Stimulated activated naive B cell treated with anti-CD40 and anti-IgM and Interleukin-4, amounts not matched to agents 10 μg/mL and 1 μg/mL and 100 μg/mL, for 72 hours (primary cell): ENCODE results near the gene OGFRL1.

Experiments
- ATAC-seq, 2 donors: fragments of 150-1000 bp; cut with Tn5 transposase; replicated peaks; 2 replicates each; pipeline ENCODE4 v1.10.0; 2021; ENCODE audit warnings: moderate library complexity in 1 of 2
- DNase-seq: peaks from one replicate; pipeline ENCODE4 v3.0.0; 2021
- H3K27ac Mint-ChIP-seq: one replicate; pipeline ENCODE4 v1.8.0; 2022; ENCODE audit warnings: mild to moderate bottlenecking, mixed read lengths
- H3K27me3 Mint-ChIP-seq, 2 donors: one replicate each; pipeline ENCODE4 v1.8.0; 2022; ENCODE audit warnings: mixed read lengths in 2 of 2
- H3K36me3 Mint-ChIP-seq, 2 donors: one replicate each; pipeline ENCODE4 v1.8.0; 2022; ENCODE audit warnings: mixed read lengths in 2 of 2, mild to moderate bottlenecking in 1 of 2
- H3K4me1 Mint-ChIP-seq, 2 donors: one replicate each; pipeline ENCODE4 v1.8.0; 2022; ENCODE audit warnings: mixed read lengths in 2 of 2, mild to moderate bottlenecking in 1 of 2
- H3K4me3 Mint-ChIP-seq, 2 donors: one replicate each; pipeline ENCODE4 v1.8.0; 2022; ENCODE audit warnings: mild to moderate bottlenecking in 2 of 2, mixed read lengths in 2 of 2, moderate library complexity in 1 of 2
- H3K9me3 Mint-ChIP-seq, 2 donors: one replicate each; pipeline ENCODE4 v1.8.0; 2022; ENCODE audit warnings: mixed read lengths in 2 of 2, mild to moderate bottlenecking in 1 of 2

Gene OGFRL1

DNA sequence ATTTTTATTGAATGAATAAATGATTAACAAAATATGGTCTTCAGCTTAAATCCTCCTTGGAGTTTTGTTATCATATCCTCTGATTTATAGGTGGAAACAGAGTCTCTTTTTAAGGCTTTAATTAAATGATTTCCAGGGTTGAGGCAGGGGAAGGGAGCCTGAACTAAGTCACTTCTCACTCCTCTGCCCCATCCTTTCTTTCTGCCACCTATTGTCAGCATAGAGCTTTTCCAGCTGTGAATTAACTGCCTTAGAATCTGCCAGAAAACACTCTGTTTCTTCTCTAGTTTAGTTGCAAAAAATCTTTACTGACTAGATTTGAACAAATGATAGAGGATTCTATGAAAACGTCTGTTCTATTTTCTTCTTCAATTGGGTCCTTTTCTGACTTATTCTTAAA is 9.8 kb downstream of the OGFRL1 start:
- H3K4me1 Mint-ChIP-seq: peaks cover 6 to 10% of the 10 kb centered on the region in 2 donors
- H3K36me3 Mint-ChIP-seq: peaks cover 37 to 50% of the 10 kb centered on the region in 2 donors
- H3K27ac Mint-ChIP-seq: no peak overlapping the region
- no peaks in the 10 kb centered on the region for H3K9me3 Mint-ChIP-seq
- no peaks in the 10 kb centered on the region for H3K27me3 Mint-ChIP-seq
- ATAC-seq: no peak
- no peak overlapping the region for H3K4me3 Mint-ChIP-seq
- DNase-seq: no peak

DNA sequence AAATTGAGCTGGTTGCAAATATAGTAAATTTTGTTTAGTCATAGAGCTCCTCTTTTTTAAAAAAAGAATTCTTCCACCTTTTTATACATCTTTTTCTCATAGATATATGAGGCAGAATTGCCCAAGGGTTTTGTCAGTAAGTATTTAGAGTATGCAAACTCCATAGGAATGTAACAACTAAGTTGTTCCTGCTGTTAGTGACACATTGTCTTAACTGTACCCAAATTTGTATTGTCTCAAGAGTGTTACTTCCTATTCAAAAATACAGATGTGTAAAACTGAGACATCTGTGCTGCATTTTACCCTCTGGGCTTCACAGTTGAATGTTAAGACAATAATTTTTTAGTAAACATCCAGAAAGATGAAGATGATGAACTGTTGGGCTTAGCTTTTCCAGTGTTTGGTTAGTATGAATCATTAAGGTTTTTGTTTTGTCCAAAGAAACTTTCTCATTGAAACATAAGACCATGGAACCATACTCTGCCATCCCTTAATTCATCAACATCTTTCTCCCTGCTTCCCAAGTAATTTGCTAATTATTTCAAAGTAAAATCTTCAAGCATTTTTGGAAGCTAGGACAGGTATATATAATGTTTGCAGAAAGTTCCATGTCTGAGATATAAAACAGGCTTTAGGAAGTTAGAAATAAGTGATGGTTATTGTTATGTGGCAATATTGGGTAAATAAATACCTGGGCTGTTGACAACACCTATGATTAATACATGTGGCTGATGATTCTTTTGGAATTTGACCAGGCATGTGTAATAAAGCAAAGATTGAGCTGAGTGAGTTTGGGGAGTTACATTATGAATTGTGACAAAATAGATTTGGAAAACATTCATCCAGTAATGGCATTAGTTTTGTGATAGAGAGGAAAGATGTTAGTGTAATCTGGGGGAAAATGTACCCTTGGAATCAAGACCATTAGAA is 11.2 kb downstream of the OGFRL1 start:
- peaks cover 28 to 38% of the 10 kb centered on the region in 2 donors for H3K36me3 Mint-ChIP-seq
- H3K4me1 Mint-ChIP-seq: peaks cover 0 to 10% of the 10 kb centered on the region in 2 donors
- H3K27me3 Mint-ChIP-seq: no peaks in the 10 kb centered on the region
- no peak overlapping the region for H3K27ac Mint-ChIP-seq
- no peak overlapping the region for H3K4me3 Mint-ChIP-seq
- H3K9me3 Mint-ChIP-seq: no peaks in the 10 kb centered on the region
- no peak for ATAC-seq
- DNase-seq: no peak

DNA sequence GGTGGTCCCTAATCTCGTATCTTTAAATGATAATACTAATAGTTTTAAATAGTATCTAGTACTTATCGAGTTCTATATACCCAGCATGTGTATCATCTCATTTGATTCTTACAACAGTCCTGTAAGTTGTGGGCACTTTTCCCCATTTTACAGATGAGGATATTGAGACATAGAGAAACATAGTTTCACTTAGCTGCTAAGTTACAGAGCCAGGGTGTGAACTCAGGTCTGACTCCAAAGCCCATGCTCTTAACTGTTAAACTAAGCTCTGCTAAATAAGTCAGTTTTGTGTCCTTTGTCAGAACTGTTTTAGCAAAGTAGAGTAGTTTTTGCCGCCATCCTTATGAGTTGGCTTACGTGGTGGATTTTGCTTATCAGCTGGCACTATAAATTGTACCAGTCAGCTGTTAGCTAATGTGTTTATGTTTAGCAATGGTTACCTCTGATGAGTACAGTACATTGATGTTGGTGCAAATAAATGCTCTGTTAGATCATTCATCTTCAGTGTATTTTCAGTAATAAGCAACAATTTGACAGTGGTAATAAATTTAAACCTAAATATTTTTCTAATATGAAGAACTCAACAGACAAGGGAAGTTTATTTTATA is 12.1 kb downstream of the OGFRL1 start:
- DNase-seq (no peak), ATAC-seq (no peak)
- H3K36me3 Mint-ChIP-seq: peaks cover 24 to 33% of the 10 kb centered on the region in 2 donors
- no peak overlapping the region for H3K4me3 Mint-ChIP-seq
- H3K27ac Mint-ChIP-seq: no peak overlapping the region
- no peaks in the 10 kb centered on the region for H3K9me3 Mint-ChIP-seq
- peaks cover 2 to 12% of the 10 kb centered on the region in 2 donors for H3K4me1 Mint-ChIP-seq
- no peaks in the 10 kb centered on the region for H3K27me3 Mint-ChIP-seq

DNA sequence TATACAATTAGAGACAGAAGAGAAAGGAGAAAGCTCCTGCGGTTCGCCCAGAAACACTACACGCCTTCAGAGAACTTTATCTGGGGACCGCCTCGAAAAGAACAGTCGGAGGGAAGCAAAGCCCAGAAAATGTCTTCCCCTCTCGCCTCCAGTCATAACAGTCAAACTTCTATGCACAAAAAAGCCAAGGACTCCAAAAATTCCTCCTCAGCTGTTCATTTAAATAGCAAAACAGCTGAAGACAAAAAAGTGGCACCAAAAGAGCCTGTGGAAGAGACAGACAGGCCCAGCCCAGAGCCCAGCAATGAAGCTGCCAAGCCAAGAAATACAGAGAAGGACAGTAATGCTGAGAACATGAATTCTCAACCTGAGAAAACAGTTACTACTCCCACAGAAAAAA is 12.9 kb downstream of the OGFRL1 start:
- Mint-ChIP-seq H3K36me3 (peaks cover 25 to 35% of the 10 kb centered on the region in 2 donors), H3K27ac (no peak overlapping the region), H3K4me3 (no peak overlapping the region)

DNA sequence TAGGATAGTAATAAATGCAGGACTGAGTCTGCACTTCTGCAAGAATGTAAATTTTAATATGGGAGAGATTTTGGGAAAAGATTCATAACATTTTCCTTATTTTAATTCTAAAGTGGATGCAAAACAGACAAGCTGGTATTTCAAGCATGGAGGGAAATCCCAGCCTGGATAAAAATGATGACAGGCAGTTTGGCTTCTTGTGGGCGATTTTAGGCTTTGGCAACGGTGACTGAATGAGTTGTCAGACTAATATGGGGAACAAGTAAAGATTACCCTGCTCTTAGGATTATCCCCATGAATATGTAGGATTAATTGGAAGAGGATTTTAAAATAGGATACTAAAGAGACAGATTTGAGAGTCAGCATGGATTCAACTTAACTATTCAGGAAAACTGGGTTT is 21.0 kb downstream of the OGFRL1 start:
- H3K36me3 Mint-ChIP-seq: peaks cover 2 to 10% of the 10 kb centered on the region in 2 donors
- no peak for ATAC-seq
- no peaks in the 10 kb centered on the region for H3K27me3 Mint-ChIP-seq
- no peak overlapping the region for H3K27ac Mint-ChIP-seq
- no peak overlapping the region for H3K4me3 Mint-ChIP-seq
- peaks cover 7 to 10% of the 10 kb centered on the region in 2 donors for H3K4me1 Mint-ChIP-seq
- DNase-seq: no peak
- H3K9me3 Mint-ChIP-seq: no peaks in the 10 kb centered on the region

More for the DNA sequence above, 12.9 kb downstream of the OGFRL1 start:
- no peaks in the 10 kb centered on the region for H3K27me3 Mint-ChIP-seq
- peaks cover 4 to 17% of the 10 kb centered on the region in 2 donors for H3K4me1 Mint-ChIP-seq
- no peak for DNase-seq
- ATAC-seq: no peak
- H3K9me3 Mint-ChIP-seq: no peaks in the 10 kb centered on the region

DNA sequence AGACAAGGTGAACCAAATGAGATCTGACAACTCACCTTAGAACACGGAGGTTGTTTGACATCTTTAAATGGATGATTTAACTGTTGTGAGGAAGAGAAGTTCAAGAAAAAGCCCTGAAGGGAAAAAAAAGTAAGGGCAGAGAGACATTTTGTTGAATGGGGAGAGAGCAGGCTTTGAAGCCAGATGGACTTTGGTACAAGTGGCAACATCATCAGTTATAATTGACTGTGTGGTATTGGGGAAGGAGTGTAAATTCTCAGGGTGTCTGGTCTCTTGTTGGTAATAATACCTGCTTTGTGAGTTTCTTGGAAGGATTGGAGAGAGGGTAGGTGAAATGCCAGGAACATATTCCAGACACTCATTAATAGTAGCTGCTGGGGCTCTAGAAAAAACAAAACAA is 21.6 kb downstream of the OGFRL1 start:
- H3K4me3 Mint-ChIP-seq: no peak overlapping the region
- ATAC-seq (no peak), DNase-seq (no peak)
- H3K27me3 Mint-ChIP-seq: no peaks in the 10 kb centered on the region
- peaks cover 7 to 10% of the 10 kb centered on the region in 2 donors for H3K4me1 Mint-ChIP-seq
- H3K27ac Mint-ChIP-seq: no peak overlapping the region
- H3K9me3 Mint-ChIP-seq: no peaks in the 10 kb centered on the region
- peaks cover 2 to 10% of the 10 kb centered on the region in 2 donors for H3K36me3 Mint-ChIP-seq

DNA sequence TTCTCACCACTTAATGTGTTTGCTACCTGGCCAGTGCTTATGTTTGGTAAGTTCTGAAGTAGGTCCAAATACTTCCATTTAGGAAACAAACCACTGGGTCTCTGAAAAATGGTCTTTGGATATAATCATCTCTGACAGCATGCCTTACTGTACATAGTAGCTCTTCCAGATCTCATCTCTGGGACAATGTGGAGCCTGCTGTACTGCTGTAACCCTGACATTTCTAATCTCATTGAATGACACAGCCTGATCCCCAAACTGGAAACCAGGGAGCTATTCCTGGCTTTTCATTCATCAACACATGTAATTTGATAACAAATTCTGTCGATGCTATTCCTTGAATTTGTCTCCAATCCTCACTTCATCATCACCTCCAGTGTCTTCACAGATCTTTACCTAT is 23.5 kb downstream of the OGFRL1 start:
- no peak overlapping the region for H3K4me3 Mint-ChIP-seq
- H3K27me3 Mint-ChIP-seq: no peaks in the 10 kb centered on the region
- H3K9me3 Mint-ChIP-seq: peaks cover 0 to 2% of the 10 kb centered on the region in 2 donors
- peaks cover 0 to 6% of the 10 kb centered on the region in 2 donors for H3K4me1 Mint-ChIP-seq
- DNase-seq: no peak
- no peak overlapping the region for H3K27ac Mint-ChIP-seq
- no peak for ATAC-seq
- peaks cover 0 to 3% of the 10 kb centered on the region in 2 donors for H3K36me3 Mint-ChIP-seq

DNA sequence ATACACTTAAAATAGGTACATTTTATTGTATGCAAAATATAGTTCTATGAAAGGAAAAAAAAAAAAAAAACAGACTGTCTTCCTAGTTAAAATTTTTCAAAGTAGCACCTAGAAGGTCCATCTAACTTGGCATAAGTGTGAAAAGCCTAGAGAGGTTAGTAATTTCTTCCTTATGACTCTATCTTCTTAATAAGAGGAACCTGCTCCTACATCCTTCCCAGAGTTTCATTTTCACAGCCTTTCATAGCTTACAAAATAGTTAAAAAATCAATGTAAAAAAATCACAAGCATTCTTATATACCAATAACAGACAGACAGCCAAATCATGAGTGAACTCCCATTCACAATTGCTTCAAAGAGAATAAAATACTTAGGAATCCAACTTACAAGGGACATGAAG is 28.8 kb downstream of the OGFRL1 start:
- Mint-ChIP-seq H3K36me3 (no peaks in the 10 kb centered on the region), H3K27ac (no peak overlapping the region), H3K9me3 (peaks cover 0 to 2% of the 10 kb centered on the region in 2 donors), H3K4me3 (no peak overlapping the region), H3K4me1 (no peaks in the 10 kb centered on the region), H3K27me3 (no peaks in the 10 kb centered on the region)
- no peak for ATAC-seq
- no peak for DNase-seq

DNA sequence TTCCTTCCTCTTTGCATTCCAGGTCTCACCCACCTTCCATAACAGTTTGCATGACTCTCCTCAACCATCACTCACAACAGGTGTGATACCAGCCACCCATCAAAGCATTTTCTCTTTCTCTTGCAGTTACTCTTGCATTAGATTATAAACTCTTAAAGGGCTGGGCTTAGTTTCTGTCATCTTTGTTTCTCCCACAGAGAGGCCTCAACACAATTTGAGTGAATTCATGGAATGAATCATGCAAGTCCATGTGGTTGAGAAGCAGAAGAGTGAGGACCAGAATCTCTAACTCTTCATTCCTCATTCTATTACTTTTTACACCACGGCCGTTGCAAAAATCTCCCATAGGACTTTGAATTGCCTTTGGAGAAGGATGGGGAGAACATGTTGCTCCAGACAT is 31.4 kb downstream of the OGFRL1 start:
- DNase-seq (no peak), ATAC-seq (peak in 1 of 2 donors; percentile 19)
- no peaks in the 10 kb centered on the region for H3K36me3 Mint-ChIP-seq
- no peak overlapping the region for H3K4me3 Mint-ChIP-seq
- H3K27me3 Mint-ChIP-seq: no peaks in the 10 kb centered on the region
- H3K4me1 Mint-ChIP-seq: peaks cover 0 to 4% of the 10 kb centered on the region in 2 donors
- peaks cover 0 to 2% of the 10 kb centered on the region in 2 donors for H3K9me3 Mint-ChIP-seq
- H3K27ac Mint-ChIP-seq: no peak overlapping the region

DNA sequence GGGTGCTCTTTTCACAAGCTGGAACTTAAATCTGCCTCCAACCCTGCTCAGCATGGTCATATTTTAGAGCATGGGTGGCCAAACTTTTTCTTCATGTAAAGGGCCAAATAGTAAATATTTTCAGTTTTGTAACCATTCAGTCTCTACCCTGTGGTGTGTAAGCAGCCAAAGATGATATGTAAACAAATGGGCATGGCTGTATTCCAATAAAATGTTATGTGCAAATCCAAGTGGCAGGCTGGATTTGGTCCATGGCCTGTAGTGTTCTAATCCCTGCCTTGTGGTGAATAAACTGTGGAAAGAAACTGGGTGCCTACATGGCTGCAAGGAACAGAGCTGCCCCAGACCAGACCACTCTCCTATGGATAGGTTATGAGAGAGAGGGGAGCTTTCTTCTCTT is 32.7 kb downstream of the OGFRL1 start:
- H3K4me1 Mint-ChIP-seq: peaks cover 0 to 4% of the 10 kb centered on the region in 2 donors
- no peaks in the 10 kb centered on the region for H3K27me3 Mint-ChIP-seq
- ATAC-seq (no peak), DNase-seq (no peak)
- H3K27ac Mint-ChIP-seq: no peak overlapping the region
- H3K36me3 Mint-ChIP-seq: no peaks in the 10 kb centered on the region
- H3K9me3 Mint-ChIP-seq: peaks cover 0 to 2% of the 10 kb centered on the region in 2 donors
- H3K4me3 Mint-ChIP-seq: no peak overlapping the region

DNA sequence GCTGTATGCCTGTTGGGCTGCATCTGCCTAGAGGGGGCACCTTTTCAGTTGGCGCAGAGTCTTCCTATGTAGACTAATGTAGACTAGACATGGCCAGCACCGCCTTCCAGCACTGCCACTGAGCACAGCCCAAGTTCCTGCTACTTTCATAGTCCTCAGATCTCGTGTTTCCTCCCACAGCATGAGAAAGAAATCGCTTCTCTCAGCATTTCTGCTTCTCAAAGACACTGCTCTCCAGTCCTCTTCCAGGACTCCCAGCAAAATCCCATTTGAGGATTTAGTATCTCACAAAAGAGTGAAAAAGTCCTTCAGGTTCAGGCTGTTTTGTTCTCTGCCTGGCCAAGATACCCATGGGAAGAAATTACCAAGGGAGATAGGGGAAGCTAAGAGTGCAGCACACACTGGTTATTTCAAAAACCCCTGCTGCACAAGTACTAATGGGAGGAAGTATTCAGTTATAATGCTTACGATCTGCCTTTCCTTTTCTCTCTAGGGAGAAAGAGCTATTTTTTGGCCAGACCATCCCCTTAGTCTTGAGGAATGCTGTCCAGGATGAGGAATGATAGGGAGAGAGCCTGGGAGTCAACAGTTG is 35.7 kb downstream of the OGFRL1 start:
- Mint-ChIP-seq H3K36me3 (no peaks in the 10 kb centered on the region), H3K27me3 (no peaks in the 10 kb centered on the region), H3K4me1 (peaks cover 0 to 4% of the 10 kb centered on the region in 2 donors), H3K4me3 (no peak overlapping the region), H3K27ac (no peak overlapping the region), H3K9me3 (no peaks in the 10 kb centered on the region)
- ATAC-seq (no peak), DNase-seq (no peak)

DNA sequence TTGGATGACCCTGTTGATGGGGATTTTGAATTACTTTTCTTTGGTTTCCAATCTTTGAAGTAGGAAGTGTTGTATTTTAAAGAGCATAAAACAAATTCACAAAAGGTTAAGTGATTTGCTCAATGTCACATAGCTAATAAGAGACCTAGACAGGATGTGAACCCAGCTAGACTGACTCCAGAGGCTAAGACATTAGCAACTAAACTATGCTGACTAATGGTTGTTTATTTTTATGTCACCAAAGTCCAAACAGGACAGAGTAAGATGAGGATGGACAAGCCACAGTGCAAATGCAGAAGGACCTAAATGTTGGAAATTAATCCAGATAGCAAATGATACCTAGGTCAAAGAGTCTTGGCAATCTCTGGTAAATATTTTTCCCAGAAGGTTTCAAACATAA is 38.0 kb downstream of the OGFRL1 start:
- Mint-ChIP-seq H3K36me3 (no peaks in the 10 kb centered on the region), H3K9me3 (no peaks in the 10 kb centered on the region), H3K4me3 (no peak overlapping the region), H3K27me3 (peaks cover 0 to 6% of the 10 kb centered on the region in 2 donors), H3K4me1 (peaks cover 0 to 4% of the 10 kb centered on the region in 2 donors), H3K27ac (no peak overlapping the region)
- no peak for DNase-seq
- ATAC-seq: no peak

DNA sequence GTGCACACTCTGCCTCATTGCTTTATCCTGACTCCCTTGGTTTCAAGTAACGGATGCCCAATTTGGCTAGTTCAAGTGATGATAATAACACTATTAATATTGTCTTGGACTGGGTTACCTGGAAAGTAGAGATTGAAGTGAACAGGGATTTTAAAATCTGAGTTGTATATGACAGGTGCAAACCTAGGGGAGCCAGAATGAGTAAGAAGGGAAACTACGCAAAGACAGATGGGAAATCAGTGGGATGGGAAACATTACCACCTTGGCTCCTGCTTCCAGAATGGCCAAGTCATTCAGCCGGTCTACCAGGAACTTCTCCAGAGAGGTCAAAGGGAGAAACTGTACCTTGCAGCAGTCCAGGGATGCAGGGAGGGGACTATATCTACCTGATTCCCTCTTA is 41.9 kb downstream of the OGFRL1 start:
- Mint-ChIP-seq H3K4me3 (no peak overlapping the region), H3K9me3 (no peaks in the 10 kb centered on the region), H3K27me3 (peaks cover 0 to 6% of the 10 kb centered on the region in 2 donors), H3K4me1 (peaks cover 3 to 9% of the 10 kb centered on the region in 2 donors), H3K27ac (no peak overlapping the region), H3K36me3 (no peaks in the 10 kb centered on the region)
- no peak for DNase-seq
- ATAC-seq: no peak

DNA sequence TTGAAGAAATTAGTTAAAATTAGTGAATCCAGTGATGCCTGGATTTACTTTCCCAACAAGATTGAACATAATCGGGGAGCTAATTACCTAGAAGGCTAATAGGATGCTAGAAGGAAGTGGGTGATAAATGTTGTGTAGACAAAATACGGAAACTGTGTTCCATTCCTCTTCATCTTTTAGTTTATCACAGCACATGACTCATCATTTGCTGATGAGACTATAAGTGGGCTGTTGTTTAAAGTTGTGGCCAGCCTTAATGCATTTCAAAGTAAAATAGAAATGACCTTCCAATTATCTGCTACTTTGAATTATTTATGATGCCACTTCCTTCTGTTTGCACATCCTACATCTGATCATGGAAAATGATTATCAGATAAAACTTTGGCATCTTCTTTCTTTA is 43.4 kb downstream of the OGFRL1 start:
- Mint-ChIP-seq H3K4me3 (no peak overlapping the region), H3K9me3 (peaks cover 0 to 3% of the 10 kb centered on the region in 2 donors), H3K4me1 (peaks cover 3 to 13% of the 10 kb centered on the region in 2 donors), H3K36me3 (no peaks in the 10 kb centered on the region), H3K27me3 (peaks cover 0 to 6% of the 10 kb centered on the region in 2 donors), H3K27ac (no peak overlapping the region)
- no peak for ATAC-seq
- DNase-seq: no peak
